Suprapubic skin (tissue), 4 donors: ENCODE measurements around the gene TANC1.

ENCODE experiments used
- EP300 ChIP-seq: sonication (generic); formaldehyde crosslinking; IDR thresholded peaks from one replicate; pipeline ENCODE4 v1.6.1; 2017; ENCODE audit warnings: antibody characterized with exemption
- POLR2A ChIP-seq, 2 donors: fragments of 450-650 bp; IDR thresholded peaks; one replicate each; pipeline ENCODE4 v1.6.1; 2017; ENCODE audit warnings: antibody characterized with exemption in 2 of 2, mild to moderate bottlenecking in 2 of 2, moderate library complexity in 2 of 2
- POLR2AphosphoS5 ChIP-seq, 3 donors: sonication (generic); formaldehyde crosslinking; IDR thresholded peaks; one replicate each; pipeline ENCODE4 v1.6.1; 2017; ENCODE audit warnings: antibody characterized with exemption in 3 of 3
- TF ChIP-seq, protein P1 (sequence below), 2 donors: fragments of 200-600 bp in 1 of 2; fragments of 450-650 bp in 1 of 2; sonication (generic) in 1 of 2; IDR thresholded peaks; one replicate each; pipeline ENCODE4 v1.5.1; 2016 to 2019; ENCODE audit warnings: antibody characterized with exemption in 2 of 2, mild to moderate bottlenecking in 1 of 2, moderate library complexity in 1 of 2

DNA sequence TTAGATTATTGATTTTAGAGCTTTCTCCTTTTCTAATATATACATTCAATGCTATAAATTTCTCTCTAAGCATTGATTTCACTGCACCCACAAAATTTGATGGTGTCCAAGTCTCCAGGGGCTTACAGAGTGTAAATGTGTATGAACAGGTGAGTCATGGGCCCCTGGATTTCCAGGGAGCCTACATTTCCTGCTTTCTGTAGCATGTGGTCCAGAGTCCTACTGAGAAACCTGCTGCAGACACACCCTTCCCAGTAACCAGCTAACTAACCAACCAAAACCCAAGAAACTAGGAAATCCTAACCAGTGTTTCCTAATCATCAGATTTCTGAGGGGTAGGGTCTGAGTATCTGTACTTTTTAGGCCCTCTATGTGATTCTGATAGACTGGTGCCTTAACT is 39.5 kb upstream of the TANC1 start:
- TF ChIP-seq, protein P1, sequence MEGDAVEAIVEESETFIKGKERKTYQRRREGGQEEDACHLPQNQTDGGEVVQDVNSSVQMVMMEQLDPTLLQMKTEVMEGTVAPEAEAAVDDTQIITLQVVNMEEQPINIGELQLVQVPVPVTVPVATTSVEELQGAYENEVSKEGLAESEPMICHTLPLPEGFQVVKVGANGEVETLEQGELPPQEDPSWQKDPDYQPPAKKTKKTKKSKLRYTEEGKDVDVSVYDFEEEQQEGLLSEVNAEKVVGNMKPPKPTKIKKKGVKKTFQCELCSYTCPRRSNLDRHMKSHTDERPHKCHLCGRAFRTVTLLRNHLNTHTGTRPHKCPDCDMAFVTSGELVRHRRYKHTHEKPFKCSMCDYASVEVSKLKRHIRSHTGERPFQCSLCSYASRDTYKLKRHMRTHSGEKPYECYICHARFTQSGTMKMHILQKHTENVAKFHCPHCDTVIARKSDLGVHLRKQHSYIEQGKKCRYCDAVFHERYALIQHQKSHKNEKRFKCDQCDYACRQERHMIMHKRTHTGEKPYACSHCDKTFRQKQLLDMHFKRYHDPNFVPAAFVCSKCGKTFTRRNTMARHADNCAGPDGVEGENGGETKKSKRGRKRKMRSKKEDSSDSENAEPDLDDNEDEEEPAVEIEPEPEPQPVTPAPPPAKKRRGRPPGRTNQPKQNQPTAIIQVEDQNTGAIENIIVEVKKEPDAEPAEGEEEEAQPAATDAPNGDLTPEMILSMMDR (IDR thresholded peaks at IDR 0.05): no peak
- TF ChIP-seq POLR2A (IDR thresholded peaks at IDR 0.05): no peak
- no peak for TF ChIP-seq EP300
- TF ChIP-seq POLR2AphosphoS5 (IDR thresholded peaks at IDR 0.05): no peak
